Fibroblast of lung (primary cell): ENCODE results near the gene RAP1GAP2.

Experiments
- CTCF ChIP-seq, 2 donors: IDR thresholded peaks in 1 of 2; conservative IDR thresholded peaks in 1 of 2; 1 replicate in 1 of 2; 2 replicates in 1 of 2; pipeline ENCODE4 v1.5.1; 2011 to 2012; ENCODE audit warnings: low read length in 2 of 2, control low read depth in 1 of 2, inconsistent platforms in 1 of 2, low read depth in 1 of 2, mild to moderate bottlenecking in 1 of 2
- EZH2 ChIP-seq: IDR thresholded peaks from 2 replicates; pipeline ENCODE4 v1.5.1; 2012; ENCODE audit warnings: low read length, control low read depth, mild to moderate bottlenecking; ENCODE audit errors: missing control alignments

- TF ChIP-seq CTCF (conservative IDR thresholded peaks at IDR 0.05 in 1 of 2, IDR thresholded peaks at IDR 0.05 in 1 of 2; ENCODE audit: low read depth in 1 of 2, low read length in 2 of 2) (no peak), EZH2 (no peak)
Observed at GRCh38 chr17:2875608-2876007, 79.4 kb downstream of the RAP1GAP2 start.
